Tibial artery (tissue), 4 donors: ENCODE data around the gene IL22RA2.

Experiments
- DNase-seq, 2 donors: peaks; one replicate each; pipeline ENCODE4 v3.0.0-alpha.2; 2019
- H3K27ac ChIP-seq, 2 donors: fragments of 200-600 bp; sonication (generic) in 1 of 2; 1 replicate in 1 of 2; 2 replicates in 1 of 2; pipeline ENCODE4 v1.5.1; 2018 to 2019; ENCODE audit warnings: mild to moderate bottlenecking in 1 of 2
- H3K27me3 ChIP-seq, 2 donors: fragments of 200-600 bp; sonication (generic) in 1 of 2; one replicate each; pipeline versions ENCODE4 v1.5.1 to v1.6.0; 2016 to 2019
- H3K36me3 ChIP-seq, 3 donors: fragments of 200-600 bp; sonication (generic) in 2 of 3; one replicate each; pipeline ENCODE4 v1.5.1; 2016 to 2019; ENCODE audit warnings: mild to moderate bottlenecking in 2 of 3
- H3K4me1 ChIP-seq, 4 donors: fragments of 200-600 bp; sonication (generic) in 2 of 4; 1 replicate in 3 of 4; 2 replicates in 1 of 4; pipeline ENCODE4 v1.5.1; 2016 to 2019
- H3K4me3 ChIP-seq, 2 donors: fragments of 200-600 bp; sonication (generic) in 1 of 2; 1 replicate in 1 of 2; 2 replicates in 1 of 2; pipeline ENCODE4 v1.5.1; 2018 to 2019; ENCODE audit warnings: mild to moderate bottlenecking in 2 of 2
- H3K9me3 ChIP-seq, 3 donors: fragments of 200-600 bp; sonication (generic) in 1 of 3; one replicate each; pipeline ENCODE4 v1.5.1; 2016 to 2019
- CTCF ChIP-seq, 2 experiments: fragments of 200-600 bp in 1 of 2; fragments of 450-650 bp in 1 of 2; IDR thresholded peaks; one replicate each; pipeline ENCODE4 v1.5.1; 2017 to 2019; ENCODE audit warnings: antibody characterized with exemption in 2 of 2, mild to moderate bottlenecking in 1 of 2, moderate library complexity in 1 of 2
- intact Hi-C: fragments of 100-400 bp; cut with DNase I; formaldehyde crosslinking; loops from one replicate; pipeline ENCODE4 v1.15.0; 2023; ENCODE audit warnings: low total_unique reads

The IL22RA2 gene

GRCh38 chr6:137176729-137177128 is 3.3 kb upstream of the IL22RA2 start:
- Histone ChIP-seq H3K27me3 (no peaks in the 10 kb centered on the region), H3K27ac (no peak overlapping the region), H3K4me3 (no peak overlapping the region), H3K9me3 (peaks cover 0 to 3% (median 0%) of the 10 kb centered on the region in 3 donors), H3K36me3 (no peaks in the 10 kb centered on the region), H3K4me1 (no peaks in the 10 kb centered on the region)
- intact Hi-C loops: no loop called here
- DNase-seq: no peak
- TF ChIP-seq CTCF (IDR thresholded peaks at IDR 0.05): no peak

- intact Hi-C loops: no loop called here
- Histone ChIP-seq H3K27me3 (no peaks in the 10 kb centered on the region), H3K4me3 (no peak overlapping the region), H3K4me1 (peaks cover 0 to 3% (median 0%) of the 10 kb centered on the region in 4 donors), H3K9me3 (no peaks in the 10 kb centered on the region), H3K27ac (no peak overlapping the region), H3K36me3 (no peaks in the 10 kb centered on the region)
- TF ChIP-seq CTCF (IDR thresholded peaks at IDR 0.05): no peak
- no peak for DNase-seq
These were observed 2.4 kb upstream of the IL22RA2 start for GRCh38 chr6:137175868-137176245.

- TF ChIP-seq CTCF (IDR thresholded peaks at IDR 0.05): no peak
- H3K27me3 ChIP-seq: no peaks in the 10 kb centered on the region
- intact Hi-C loops: no loop called here
- no peak for DNase-seq
- H3K4me1 ChIP-seq: peaks cover 0 to 3% (median 0%) of the 10 kb centered on the region in 4 donors
- H3K36me3 ChIP-seq: no peaks in the 10 kb centered on the region
- no peak overlapping the region for H3K4me3 ChIP-seq
- no peaks in the 10 kb centered on the region for H3K9me3 ChIP-seq
- no peak overlapping the region for H3K27ac ChIP-seq
These were observed 1.9 kb upstream of the IL22RA2 start for GRCh38 chr6:137175157-137175867.

GRCh38 chr6:137172734-137173431 is 561 bp downstream of the IL22RA2 start:
- H3K4me3 ChIP-seq: no peak overlapping the region
- TF ChIP-seq CTCF (IDR thresholded peaks at IDR 0.05): no peak

GRCh38 chr6:137171824-137172733 is 1.4 kb downstream of the IL22RA2 start:
- no peak for TF ChIP-seq CTCF (IDR thresholded peaks at IDR 0.05)
- intact Hi-C loops: no loop called here
- Histone ChIP-seq H3K4me3 (no peak overlapping the region), H3K9me3 (no peaks in the 10 kb centered on the region), H3K27ac (no peak overlapping the region), H3K36me3 (no peaks in the 10 kb centered on the region), H3K27me3 (no peaks in the 10 kb centered on the region), H3K4me1 (peaks cover 0 to 3% (median 0%) of the 10 kb centered on the region in 4 donors)
- DNase-seq: no peak

More at GRCh38 chr6:137172734-137173431, 561 bp downstream of the IL22RA2 start:
- H3K4me1 ChIP-seq: peaks cover 0 to 3% (median 0%) of the 10 kb centered on the region in 4 donors
- H3K36me3 ChIP-seq: no peaks in the 10 kb centered on the region
- H3K9me3 ChIP-seq: no peaks in the 10 kb centered on the region
- H3K27me3 ChIP-seq: no peaks in the 10 kb centered on the region
- DNase-seq: no peak
- H3K27ac ChIP-seq: no peak overlapping the region
- intact Hi-C loops: no loop called here
